ENCODE measurements around the gene MAP3K13.

The MAP3K13 gene

GRCh38 chr3:185347399-185347798 lies 15.5 kb upstream of the MAP3K13 start:
- no CpG with 5 or more reads among the region's 9 CpGs for WGBS (ENCODE audit: insufficient coverage, insufficient read length)
- Histone ChIP-seq H3K4me1 (ENCODE audit: control insufficient read depth, insufficient read depth, low read length) (no peaks in the 10 kb centered on the region), H3K36me3 (ENCODE audit: control insufficient read depth, insufficient read depth, low read length) (no peaks in the 10 kb centered on the region), H3K4me3 (ENCODE audit: low read length) (no peak overlapping the region), H3K9me3 (ENCODE audit: control insufficient read depth, insufficient read depth, low read length) (no peaks in the 10 kb centered on the region), H3K27me3 (ENCODE audit: control insufficient read depth, insufficient read depth, low read length) (no peaks in the 10 kb centered on the region), H3K27ac (ENCODE audit: low read length) (no peak overlapping the region)
- DNase-seq (ENCODE audit: low read depth, low spot score), result no peak

DNA sequence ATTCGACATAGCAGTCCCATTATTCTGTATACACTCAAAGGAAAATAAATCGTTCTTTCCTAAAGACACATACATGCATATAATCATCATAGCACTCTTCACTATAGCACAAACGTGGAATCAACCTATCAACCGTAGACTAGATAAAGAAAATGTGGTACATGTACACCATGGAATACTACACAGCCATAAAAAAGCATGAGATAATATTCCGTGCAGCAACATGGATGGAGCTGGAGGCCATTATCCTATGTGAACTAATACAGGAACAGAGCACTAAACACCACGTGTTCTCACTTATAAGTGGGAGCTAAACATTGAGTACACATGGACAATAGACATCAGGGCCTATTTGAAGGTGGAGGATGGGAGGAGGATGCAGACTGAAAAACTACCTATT lies 12.1 kb upstream of the MAP3K13 start:
- Histone ChIP-seq H3K4me1 (ENCODE audit: control insufficient read depth, insufficient read depth, low read length) (no peaks in the 10 kb centered on the region), H3K4me3 (ENCODE audit: low read length) (no peak overlapping the region), H3K27me3 (ENCODE audit: control insufficient read depth, insufficient read depth, low read length) (no peaks in the 10 kb centered on the region), H3K9me3 (ENCODE audit: control insufficient read depth, insufficient read depth, low read length) (no peaks in the 10 kb centered on the region), H3K36me3 (ENCODE audit: control insufficient read depth, insufficient read depth, low read length) (no peaks in the 10 kb centered on the region), H3K27ac (ENCODE audit: low read length) (no peak overlapping the region)
- no CpG with 5 or more reads among the region's 6 CpGs for WGBS (ENCODE audit: insufficient coverage, insufficient read length)
- no peak for DNase-seq (ENCODE audit: low read depth, low spot score)

DNA sequence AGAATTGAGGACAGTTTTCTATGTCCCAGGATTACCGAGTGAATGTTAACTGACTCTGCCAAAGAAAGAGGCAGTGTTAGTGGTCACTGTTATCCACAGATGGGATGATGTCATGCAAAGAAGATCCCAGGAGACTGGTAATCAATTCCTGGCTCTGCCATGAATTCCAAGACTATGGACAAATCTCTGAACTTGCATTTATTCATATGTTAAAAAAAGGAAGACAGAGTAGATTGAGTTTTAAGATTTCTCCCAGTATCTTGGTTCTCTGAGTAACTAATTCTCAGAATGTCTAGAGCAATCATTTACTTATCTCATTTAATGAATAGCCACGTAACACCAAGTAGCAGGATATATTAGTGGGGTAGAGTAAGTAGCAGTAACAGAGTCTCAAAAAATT lies 11.5 kb upstream of the MAP3K13 start:
- DNase-seq (ENCODE audit: low read depth, low spot score), result no peak
- no peak overlapping the region for H3K27ac ChIP-seq (ENCODE audit: low read length)
- no CpG with 5 or more reads among the region's 2 CpGs for WGBS (ENCODE audit: insufficient coverage, insufficient read length)

GRCh38 chr3:185353225-185353624 lies 9.7 kb upstream of the MAP3K13 start:
- Histone ChIP-seq H3K4me3 (ENCODE audit: low read length) (no peak overlapping the region), H3K27ac (ENCODE audit: low read length) (no peak overlapping the region), H3K27me3 (ENCODE audit: control insufficient read depth, insufficient read depth, low read length) (no peaks in the 10 kb centered on the region), H3K36me3 (ENCODE audit: control insufficient read depth, insufficient read depth, low read length) (no peaks in the 10 kb centered on the region), H3K9me3 (ENCODE audit: control insufficient read depth, insufficient read depth, low read length) (no peaks in the 10 kb centered on the region), H3K4me1 (ENCODE audit: control insufficient read depth, insufficient read depth, low read length) (no peaks in the 10 kb centered on the region)
- WGBS (ENCODE audit: insufficient coverage, insufficient read length), result no CpG with 5 or more reads among the region's 5 CpGs
- DNase-seq (ENCODE audit: low read depth, low spot score), result no peak

More for the DNA sequence above, 11.5 kb upstream of the MAP3K13 start:
- no peaks in the 10 kb centered on the region for H3K4me1 ChIP-seq (ENCODE audit: control insufficient read depth, insufficient read depth, low read length)
- no peak overlapping the region for H3K4me3 ChIP-seq (ENCODE audit: low read length)
- no peaks in the 10 kb centered on the region for H3K36me3 ChIP-seq (ENCODE audit: control insufficient read depth, insufficient read depth, low read length)
- no peaks in the 10 kb centered on the region for H3K9me3 ChIP-seq (ENCODE audit: control insufficient read depth, insufficient read depth, low read length)
- H3K27me3 ChIP-seq (ENCODE audit: control insufficient read depth, insufficient read depth, low read length), result no peaks in the 10 kb centered on the region

GRCh38 chr3:185353823-185354614 lies 8.9 kb upstream of the MAP3K13 start:
- H3K4me1 ChIP-seq (ENCODE audit: control insufficient read depth, insufficient read depth, low read length), result no peaks in the 10 kb centered on the region
- H3K9me3 ChIP-seq (ENCODE audit: control insufficient read depth, insufficient read depth, low read length), result no peaks in the 10 kb centered on the region
- H3K4me3 ChIP-seq (ENCODE audit: low read length), result no peak overlapping the region
- H3K27ac ChIP-seq (ENCODE audit: low read length), result no peak overlapping the region
- DNase-seq (ENCODE audit: low read depth, low spot score), result peak; percentile 94
- no peaks in the 10 kb centered on the region for H3K27me3 ChIP-seq (ENCODE audit: control insufficient read depth, insufficient read depth, low read length)
- no CpG with 5 or more reads among the region's 13 CpGs for WGBS (ENCODE audit: insufficient coverage, insufficient read length)
- H3K36me3 ChIP-seq (ENCODE audit: control insufficient read depth, insufficient read depth, low read length), result no peaks in the 10 kb centered on the region

GRCh38 chr3:185356499-185356898 lies 6.4 kb upstream of the MAP3K13 start:
- no peaks in the 10 kb centered on the region for H3K4me1 ChIP-seq (ENCODE audit: control insufficient read depth, insufficient read depth, low read length)
- no peaks in the 10 kb centered on the region for H3K36me3 ChIP-seq (ENCODE audit: control insufficient read depth, insufficient read depth, low read length)
- no peaks in the 10 kb centered on the region for H3K27me3 ChIP-seq (ENCODE audit: control insufficient read depth, insufficient read depth, low read length)
- H3K27ac ChIP-seq (ENCODE audit: low read length), result no peak overlapping the region
- no CpG with 5 or more reads among the region's 5 CpGs for WGBS (ENCODE audit: insufficient coverage, insufficient read length)
- H3K9me3 ChIP-seq (ENCODE audit: control insufficient read depth, insufficient read depth, low read length), result no peaks in the 10 kb centered on the region
- no peak for DNase-seq (ENCODE audit: low read depth, low spot score)
- H3K4me3 ChIP-seq (ENCODE audit: low read length), result no peak overlapping the region

DNA sequence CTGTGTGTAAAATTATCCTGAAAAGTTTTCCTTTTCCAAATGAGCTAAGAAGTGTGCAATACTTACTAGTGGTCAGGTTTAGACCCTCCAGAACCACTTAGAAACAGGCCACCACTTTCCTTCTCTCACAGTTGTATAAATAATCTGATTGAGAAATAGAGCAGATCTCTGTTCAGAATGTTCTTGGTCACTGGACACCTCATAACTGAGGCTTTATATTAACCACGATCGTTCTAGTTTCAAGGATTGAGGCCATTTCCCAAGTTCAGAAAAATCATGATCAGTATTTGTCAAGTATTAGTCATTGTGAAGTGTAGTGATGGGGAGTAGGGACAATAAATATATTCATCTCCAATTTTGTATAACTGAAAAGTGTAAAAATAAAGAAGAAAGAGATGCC lies 1.0 kb upstream of the MAP3K13 start:
- no peak overlapping the region for H3K27ac ChIP-seq (ENCODE audit: low read length)
- H3K36me3 ChIP-seq (ENCODE audit: control insufficient read depth, insufficient read depth, low read length), result no peaks in the 10 kb centered on the region
- no peak for DNase-seq (ENCODE audit: low read depth, low spot score)
- H3K27me3 ChIP-seq (ENCODE audit: control insufficient read depth, insufficient read depth, low read length), result 0 out of 2 replicates have a peak, but pooled peaks cover 2% of the 10 kb centered on the region
- WGBS (ENCODE audit: insufficient coverage, insufficient read length), result no CpG with 5 or more reads among the region's 2 CpGs
- H3K4me3 ChIP-seq (ENCODE audit: low read length), result no peak overlapping the region
- H3K9me3 ChIP-seq (ENCODE audit: control insufficient read depth, insufficient read depth, low read length), result no peaks in the 10 kb centered on the region
- H3K4me1 ChIP-seq (ENCODE audit: control insufficient read depth, insufficient read depth, low read length), result no peaks in the 10 kb centered on the region

- Histone ChIP-seq H3K36me3 (ENCODE audit: control insufficient read depth, insufficient read depth, low read length) (no peaks in the 10 kb centered on the region), H3K9me3 (ENCODE audit: control insufficient read depth, insufficient read depth, low read length) (no peaks in the 10 kb centered on the region), H3K27ac (ENCODE audit: low read length) (no peak overlapping the region), H3K4me1 (ENCODE audit: control insufficient read depth, insufficient read depth, low read length) (no peaks in the 10 kb centered on the region), H3K4me3 (ENCODE audit: low read length) (peak overlapping the region; percentile 25; the same call in 1 of the 2 replicates), H3K27me3 (ENCODE audit: control insufficient read depth, insufficient read depth, low read length) (0 out of 2 replicates have a peak, but pooled peaks cover 2% of the 10 kb centered on the region)
- DNase-seq (ENCODE audit: low read depth, low spot score), result no peak
- WGBS (ENCODE audit: insufficient coverage, insufficient read length), result no CpG with 5 or more reads among the region's 8 CpGs
Measured at GRCh38 chr3:185363662-185364203, 797 bp downstream of the MAP3K13 start.

GRCh38 chr3:185365291-185366073 lies 2.5 kb downstream of the MAP3K13 start:
- H3K4me1 ChIP-seq (ENCODE audit: control insufficient read depth, insufficient read depth, low read length), result no peaks in the 10 kb centered on the region
- H3K9me3 ChIP-seq (ENCODE audit: control insufficient read depth, insufficient read depth, low read length), result no peaks in the 10 kb centered on the region
- no peak overlapping the region for H3K4me3 ChIP-seq (ENCODE audit: low read length)
- no peak overlapping the region for H3K27ac ChIP-seq (ENCODE audit: low read length)
- H3K36me3 ChIP-seq (ENCODE audit: control insufficient read depth, insufficient read depth, low read length), result no peaks in the 10 kb centered on the region
- H3K27me3 ChIP-seq (ENCODE audit: control insufficient read depth, insufficient read depth, low read length), result 0 out of 2 replicates have a peak, but pooled peaks cover 2% of the 10 kb centered on the region
- DNase-seq (ENCODE audit: low read depth, low spot score), result no peak
- no CpG with 5 or more reads among the region's 3 CpGs for WGBS (ENCODE audit: insufficient coverage, insufficient read length)

GRCh38 chr3:185366074-185366335 lies 3.1 kb downstream of the MAP3K13 start:
- Histone ChIP-seq H3K4me1 (ENCODE audit: control insufficient read depth, insufficient read depth, low read length) (no peaks in the 10 kb centered on the region), H3K4me3 (ENCODE audit: low read length) (no peak overlapping the region), H3K27ac (ENCODE audit: low read length) (no peak overlapping the region), H3K27me3 (ENCODE audit: control insufficient read depth, insufficient read depth, low read length) (0 out of 2 replicates have a peak, but pooled peaks cover 2% of the 10 kb centered on the region), H3K9me3 (ENCODE audit: control insufficient read depth, insufficient read depth, low read length) (no peaks in the 10 kb centered on the region), H3K36me3 (ENCODE audit: control insufficient read depth, insufficient read depth, low read length) (no peaks in the 10 kb centered on the region)
- no peak for DNase-seq (ENCODE audit: low read depth, low spot score)
- no CpG with 5 or more reads among the region's 1 CpG for WGBS (ENCODE audit: insufficient coverage, insufficient read length)
